Superior temporal gyrus (tissue), 1 donor: Measurements from ENCODE around the gene ICAM3.
"Not testable (repeated sequence)": the region's sequence is repeated elsewhere in the genome, so short reads cannot be mapped to it uniquely, and the experiment has no call there.

ENCODE experiments used
- DNase-seq: peaks from one replicate; pipeline ENCODE4 v3.0.0-alpha.2; 2016; ENCODE audit errors: extremely low spot score

The ICAM3 gene

GRCh38 chr19:10352764-10353671 is 13.6 kb upstream of the ICAM3 start:
- DNase-seq: no peak

- peak; percentile 13 for DNase-seq
Measured at GRCh38 chr19:10346509-10346908, 7.1 kb upstream of the ICAM3 start.

- peak; percentile 42 for DNase-seq
Measured at GRCh38 chr19:10344780-10345179, 5.4 kb upstream of the ICAM3 start.

GRCh38 chr19:10343495-10343894 is 4.1 kb upstream of the ICAM3 start:
- no peak for DNase-seq

GRCh38 chr19:10339977-10340376 is 553 bp upstream of the ICAM3 start:
- DNase-seq: no peak

GRCh38 chr19:10338940-10339339 is 484 bp downstream of the ICAM3 start:
- no peak for DNase-seq

GRCh38 chr19:10336725-10337124 is 2.7 kb downstream of the ICAM3 start:
- DNase-seq: not testable (repeated sequence)

GRCh38 chr19:10335352-10335985 is 4.0 kb downstream of the ICAM3 start:
- DNase-seq: no peak

GRCh38 chr19:10334588-10335351 is 4.7 kb downstream of the ICAM3 start:
- peak; percentile 64 for DNase-seq

- DNase-seq: no peak
Measured at GRCh38 chr19:10333758-10334587, 5.5 kb downstream of the ICAM3 start.

- peak; percentile 97 for DNase-seq
Measured at GRCh38 chr19:10332965-10333757, 6.3 kb downstream of the ICAM3 start, which contains the start of gene RAVER1. Gene RAVER1, minus strand, starts transcription at chr19:10333529. Its CDS starts 22 bp downstream, at chr19:10333507.

GRCh38 chr19:10332158-10332964 is 7.1 kb downstream of the ICAM3 start:
- no peak for DNase-seq

GRCh38 chr19:10329555-10329954 is 9.9 kb downstream of the ICAM3 start:
- no peak for DNase-seq

- no peak for DNase-seq
Measured at GRCh38 chr19:10328558-10329429, 10.6 kb downstream of the ICAM3 start.

- no peak for DNase-seq
Measured at GRCh38 chr19:10327793-10328192, 11.6 kb downstream of the ICAM3 start.

GRCh38 chr19:10325732-10326131 is 13.7 kb downstream of the ICAM3 start:
- DNase-seq: no peak

- no peak for DNase-seq
Measured at GRCh38 chr19:10321874-10322835, 17.3 kb downstream of the ICAM3 start.
